GM12878 (cell line): ENCODE measurements around the gene PRSS50.

ENCODE experiments used
- CREB1 ChIP-seq: IDR thresholded peaks from 2 replicates; pipeline ENCODE4 v1.6.1; 2012; ENCODE audit warnings: low read depth, mild to moderate bottlenecking, inconsistent platforms
- E2F4 ChIP-seq: IDR thresholded peaks from 2 replicates; pipeline ENCODE4 v1.6.1; 2012; ENCODE audit warnings: low read depth, low read length, improper control_type of control experiment
- IRF3 ChIP-seq: fragments of 450-650 bp; IDR thresholded peaks from 2 replicates; pipeline ENCODE4 v1.6.1; 2014; ENCODE audit warnings: mild to moderate bottlenecking
- PBX3 ChIP-seq: IDR thresholded peaks from 2 replicates; pipeline ENCODE4 v1.6.1; 2011; ENCODE audit warnings: mild to moderate bottlenecking, low read depth, low read length, moderate library complexity; ENCODE audit not compliant: insufficient replicate concordance
- POLR2AphosphoS5 ChIP-seq: IDR thresholded peaks from 2 replicates; pipeline ENCODE4 v1.6.1; 2011; ENCODE audit warnings: mild to moderate bottlenecking, low read length, inconsistent platforms
- PRDM15 ChIP-seq: fragments of 450-650 bp; formaldehyde crosslinking; IDR thresholded peaks from 2 replicates; pipeline ENCODE4 v1.4.0; 2020; ENCODE audit warnings: mild to moderate bottlenecking, moderate library complexity
- SP1 ChIP-seq: IDR thresholded peaks from one replicate; pipeline ENCODE4 v1.6.1; 2011; ENCODE audit warnings: low read depth, low read length
- TBL1XR1 ChIP-seq: IDR thresholded peaks from 2 replicates; pipeline ENCODE4 v1.6.1; 2012; ENCODE audit warnings: low read depth, low read length, improper control_type of control experiment

- TF ChIP-seq PRDM15 (CRISPR knock-in tag) (no peak), POLR2AphosphoS5 (no peak), E2F4 (no peak), IRF3 (no peak), CREB1 (no peak), TBL1XR1 (no peak), PBX3 (no peak), SP1 (no peak)
Measured at GRCh38 chr3:46737329-46737731, 19.7 kb upstream of the PRSS50 start.
